H7 (cell line): ENCODE results near the gene BCAR3. TPM values are rescaled to one million over a fixed set of nuclear protein-coding genes. Genes with fewer than 3 reads are reported as not detected.
"Not testable (repeated sequence)": the region's sequence is repeated elsewhere in the genome, so short reads cannot be mapped to it uniquely, and the experiment has no call there.

Experiments
- DNase-seq: peaks from one replicate; pipeline ENCODE4 v3.0.0; 2012
- H3K27me3 ChIP-seq: 2 replicates; pipeline ENCODE4 v1.6.0; 2011; ENCODE audit warnings: mild to moderate bottlenecking, low read length; ENCODE audit not compliant: control insufficient read depth, insufficient read depth
- H3K36me3 ChIP-seq: replicated peaks from 2 replicates; pipeline ENCODE4 v1.5.1; 2011; ENCODE audit warnings: low read length; ENCODE audit not compliant: control insufficient read depth, insufficient read depth
- H3K4me3 ChIP-seq: 2 replicates; pipeline ENCODE4 v1.5.1; 2011; ENCODE audit warnings: low read depth, mild to moderate bottlenecking, control low read depth, low read length, moderate library complexity; ENCODE audit not compliant: insufficient read depth
- total RNA-seq: library from RNA; depleted of rRNA; stranded (reverse); fragments of >200 nt; shearing (Covaris generic); gene quantifications from 2 replicates; pipeline ENCODE4 v1.2.3, GENCODE V29; 2014

Gene BCAR3
- total RNA-seq, 1 experiment from 2014 or later = 67.4 TPM

- no peaks in the 10 kb centered on the region for H3K27me3 ChIP-seq
- H3K36me3 ChIP-seq = no peaks in the 10 kb centered on the region
- no peak overlapping the region for H3K4me3 ChIP-seq
- no peak for DNase-seq
Measured at GRCh38 chr1:93686504-93687250, 5.0 kb upstream of the BCAR3 start.

- no peak overlapping the region for H3K4me3 ChIP-seq
- DNase-seq = no peak
- no peaks in the 10 kb centered on the region for H3K27me3 ChIP-seq
- no peaks in the 10 kb centered on the region for H3K36me3 ChIP-seq
Measured at GRCh38 chr1:93685918-93686317, 4.3 kb upstream of the BCAR3 start.

GRCh38 chr1:93683234-93683633, 1.6 kb upstream of the BCAR3 start:
- no peak overlapping the region for H3K4me3 ChIP-seq
- no peaks in the 10 kb centered on the region for H3K36me3 ChIP-seq
- H3K27me3 ChIP-seq = no peaks in the 10 kb centered on the region
- no peak for DNase-seq

GRCh38 chr1:93681989-93682412, 364 bp upstream of the BCAR3 start:
- H3K27me3 ChIP-seq = no peaks in the 10 kb centered on the region
- H3K4me3 ChIP-seq = peak overlapping the region; percentile 81
- DNase-seq = no peak
- no peaks in the 10 kb centered on the region; the same call in 1 of the 2 replicates for H3K36me3 ChIP-seq

GRCh38 chr1:93680420-93681100, 1.1 kb downstream of the BCAR3 start:
- no peaks in the 10 kb centered on the region for H3K27me3 ChIP-seq
- DNase-seq = peak; percentile 92
- no peaks in the 10 kb centered on the region; the same call in 1 of the 2 replicates for H3K36me3 ChIP-seq
- peak overlapping the region; percentile 81 for H3K4me3 ChIP-seq

GRCh38 chr1:93680076-93680419, 1.6 kb downstream of the BCAR3 start:
- DNase-seq = no peak
- H3K36me3 ChIP-seq = no peaks in the 10 kb centered on the region; the same call in 1 of the 2 replicates
- peak overlapping the region; percentile 81 for H3K4me3 ChIP-seq
- H3K27me3 ChIP-seq = no peaks in the 10 kb centered on the region

- peak overlapping the region; percentile 11; the same call in 1 of the 2 replicates for H3K4me3 ChIP-seq
- no peaks in the 10 kb centered on the region for H3K27me3 ChIP-seq
- DNase-seq = no peak
- no peaks in the 10 kb centered on the region; the same call in 1 of the 2 replicates for H3K36me3 ChIP-seq
Measured at GRCh38 chr1:93679546-93679945, 2.1 kb downstream of the BCAR3 start.

- H3K4me3 ChIP-seq = no peak overlapping the region; the same call in 1 of the 2 replicates
- H3K36me3 ChIP-seq = no peaks in the 10 kb centered on the region; the same call in 1 of the 2 replicates
- H3K27me3 ChIP-seq = no peaks in the 10 kb centered on the region
- DNase-seq = no peak
Measured at GRCh38 chr1:93678946-93679480, 2.6 kb downstream of the BCAR3 start.

- H3K36me3 ChIP-seq = no peaks in the 10 kb centered on the region; the same call in 1 of the 2 replicates
- no peaks in the 10 kb centered on the region for H3K27me3 ChIP-seq
- H3K4me3 ChIP-seq = no peak overlapping the region
- no peak for DNase-seq
Measured at GRCh38 chr1:93678491-93678890, 3.1 kb downstream of the BCAR3 start.

GRCh38 chr1:93677729-93678128, 3.9 kb downstream of the BCAR3 start:
- H3K27me3 ChIP-seq = no peaks in the 10 kb centered on the region
- DNase-seq = no peak
- H3K36me3 ChIP-seq = no peaks in the 10 kb centered on the region; the same call in 1 of the 2 replicates
- no peak overlapping the region for H3K4me3 ChIP-seq

GRCh38 chr1:93676427-93676826, 5.2 kb downstream of the BCAR3 start:
- H3K36me3 ChIP-seq = peaks cover 2% of the 10 kb centered on the region
- H3K27me3 ChIP-seq = no peaks in the 10 kb centered on the region
- no peak for DNase-seq
- no peak overlapping the region for H3K4me3 ChIP-seq

GRCh38 chr1:93675931-93676330, 5.7 kb downstream of the BCAR3 start:
- no peak overlapping the region for H3K4me3 ChIP-seq
- H3K27me3 ChIP-seq = no peaks in the 10 kb centered on the region
- DNase-seq = no peak
- peaks cover 2% of the 10 kb centered on the region for H3K36me3 ChIP-seq

- Histone ChIP-seq H3K4me3 (no peak overlapping the region), H3K27me3 (no peaks in the 10 kb centered on the region), H3K36me3 (peaks cover 2% of the 10 kb centered on the region)
- DNase-seq = no peak
Measured at GRCh38 chr1:93675271-93675670, 6.4 kb downstream of the BCAR3 start.

- not testable (repeated sequence) for H3K36me3 ChIP-seq, DNase-seq, H3K27me3 ChIP-seq, H3K4me3 ChIP-seq
Measured at GRCh38 chr1:93674071-93674470, 7.6 kb downstream of the BCAR3 start.
